RWPE2 (cell line): Measurements from ENCODE around the gene ALK.

ENCODE experiments used
- ATAC-seq: fragments of 200-7000 bp; cut with Tn5 transposase; 3 replicates; pipeline ENCODE4 v1.9.1; 2021; ENCODE audit warnings: low read depth
- DNase-seq: peaks from one replicate; pipeline ENCODE4 v3.0.0-alpha.2; 2020; ENCODE audit warnings: low spot score
- H3K27ac ChIP-seq: fragments of 450-650 bp; 2 replicates; pipeline ENCODE4 v1.5.1; 2017; ENCODE audit warnings: mild to moderate bottlenecking; ENCODE audit not compliant: poor library complexity, severe bottlenecking
- H3K27me3 ChIP-seq: fragments of 250-450 bp; sonication (Bioruptor Pico); 2 replicates; pipeline ENCODE4 v1.5.1; 2021; ENCODE audit warnings: mild to moderate bottlenecking, moderate library complexity; ENCODE audit not compliant: insufficient read depth, poor library complexity, severe bottlenecking
- H3K36me3 ChIP-seq: fragments of 250-450 bp; sonication (Bioruptor Pico); 2 replicates; pipeline ENCODE4 v1.5.1; 2020; ENCODE audit warnings: low read depth, mild to moderate bottlenecking, moderate library complexity
- H3K4me1 ChIP-seq: fragments of 250-450 bp; sonication (Bioruptor Pico); 2 replicates; pipeline ENCODE4 v1.5.1; 2021; ENCODE audit warnings: mild to moderate bottlenecking, moderate library complexity; ENCODE audit not compliant: insufficient read depth, poor library complexity, severe bottlenecking
- H3K4me3 ChIP-seq: fragments of 250-450 bp; sonication (Bioruptor Pico); 2 replicates; pipeline ENCODE4 v1.5.1; 2021; ENCODE audit warnings: mild to moderate bottlenecking, moderate library complexity; ENCODE audit not compliant: severe bottlenecking
- H3K9me3 ChIP-seq: fragments of 250-450 bp; sonication (Bioruptor Pico); 2 replicates; pipeline ENCODE4 v1.5.1; 2021; ENCODE audit warnings: mild to moderate bottlenecking, moderate library complexity; ENCODE audit not compliant: severe bottlenecking
- TF ChIP-seq, protein P1 (sequence below): fragments of 450-650 bp; IDR thresholded peaks from one replicate; pipeline ENCODE4 v1.5.1; 2017; ENCODE audit warnings: mild to moderate bottlenecking, moderate library complexity; ENCODE audit not compliant: poor library complexity, severe bottlenecking

Gene ALK

DNA sequence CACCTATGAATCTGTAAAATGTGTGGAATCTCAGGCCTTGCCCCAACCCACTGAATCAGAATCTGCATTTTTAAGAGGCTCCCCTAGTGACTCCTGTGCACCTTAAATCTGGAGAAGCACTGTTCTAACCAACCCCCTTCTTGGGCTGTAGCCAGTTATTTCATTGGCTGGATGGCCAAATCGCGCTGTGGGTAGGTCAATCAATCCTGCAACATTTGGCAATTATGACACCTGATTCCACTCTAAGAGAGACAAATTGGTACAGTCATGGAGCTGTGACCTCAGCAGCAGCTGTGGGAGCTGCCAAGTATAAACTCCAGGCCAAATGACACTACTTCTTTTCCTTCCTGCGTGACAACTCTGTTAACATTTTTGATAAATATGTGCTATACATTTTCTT is 597.4 kb downstream of the ALK start:
- Histone ChIP-seq H3K9me3 (no peaks in the 10 kb centered on the region), H3K27me3 (no peaks in the 10 kb centered on the region), H3K36me3 (no peaks in the 10 kb centered on the region), H3K4me3 (no peak overlapping the region), H3K4me1 (no peaks in the 10 kb centered on the region), H3K27ac (no peak overlapping the region)
- DNase-seq (no peak), ATAC-seq (no peak)
- TF ChIP-seq, protein P1, sequence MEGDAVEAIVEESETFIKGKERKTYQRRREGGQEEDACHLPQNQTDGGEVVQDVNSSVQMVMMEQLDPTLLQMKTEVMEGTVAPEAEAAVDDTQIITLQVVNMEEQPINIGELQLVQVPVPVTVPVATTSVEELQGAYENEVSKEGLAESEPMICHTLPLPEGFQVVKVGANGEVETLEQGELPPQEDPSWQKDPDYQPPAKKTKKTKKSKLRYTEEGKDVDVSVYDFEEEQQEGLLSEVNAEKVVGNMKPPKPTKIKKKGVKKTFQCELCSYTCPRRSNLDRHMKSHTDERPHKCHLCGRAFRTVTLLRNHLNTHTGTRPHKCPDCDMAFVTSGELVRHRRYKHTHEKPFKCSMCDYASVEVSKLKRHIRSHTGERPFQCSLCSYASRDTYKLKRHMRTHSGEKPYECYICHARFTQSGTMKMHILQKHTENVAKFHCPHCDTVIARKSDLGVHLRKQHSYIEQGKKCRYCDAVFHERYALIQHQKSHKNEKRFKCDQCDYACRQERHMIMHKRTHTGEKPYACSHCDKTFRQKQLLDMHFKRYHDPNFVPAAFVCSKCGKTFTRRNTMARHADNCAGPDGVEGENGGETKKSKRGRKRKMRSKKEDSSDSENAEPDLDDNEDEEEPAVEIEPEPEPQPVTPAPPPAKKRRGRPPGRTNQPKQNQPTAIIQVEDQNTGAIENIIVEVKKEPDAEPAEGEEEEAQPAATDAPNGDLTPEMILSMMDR = no peak

DNA sequence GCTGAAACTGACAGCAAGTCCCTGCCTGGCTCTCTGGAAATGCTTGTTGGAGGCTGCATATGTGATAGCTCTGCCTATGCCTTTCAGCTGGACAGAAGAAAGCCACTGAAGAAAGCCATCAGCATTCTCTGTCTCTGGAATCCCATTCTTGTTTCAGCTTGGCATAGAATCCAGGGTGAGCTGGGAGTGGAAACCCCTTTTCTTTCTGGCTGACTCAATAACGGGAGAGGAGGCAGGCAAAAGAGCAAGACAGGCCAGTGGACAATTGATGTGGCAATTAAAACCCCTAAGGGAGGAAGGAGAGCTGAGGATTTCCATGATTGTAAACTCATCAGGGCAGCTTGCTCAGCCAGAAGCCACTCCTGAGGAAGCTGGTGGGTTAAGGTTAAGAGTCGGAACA is 598.1 kb downstream of the ALK start:
- no peak overlapping the region for H3K4me3 ChIP-seq
- ATAC-seq (no peak), DNase-seq (no peak)
- TF ChIP-seq, protein P1 = no peak
- no peak overlapping the region for H3K27ac ChIP-seq
- H3K9me3 ChIP-seq = no peaks in the 10 kb centered on the region
- H3K27me3 ChIP-seq = no peaks in the 10 kb centered on the region
- H3K4me1 ChIP-seq = no peaks in the 10 kb centered on the region
- no peaks in the 10 kb centered on the region for H3K36me3 ChIP-seq

DNA sequence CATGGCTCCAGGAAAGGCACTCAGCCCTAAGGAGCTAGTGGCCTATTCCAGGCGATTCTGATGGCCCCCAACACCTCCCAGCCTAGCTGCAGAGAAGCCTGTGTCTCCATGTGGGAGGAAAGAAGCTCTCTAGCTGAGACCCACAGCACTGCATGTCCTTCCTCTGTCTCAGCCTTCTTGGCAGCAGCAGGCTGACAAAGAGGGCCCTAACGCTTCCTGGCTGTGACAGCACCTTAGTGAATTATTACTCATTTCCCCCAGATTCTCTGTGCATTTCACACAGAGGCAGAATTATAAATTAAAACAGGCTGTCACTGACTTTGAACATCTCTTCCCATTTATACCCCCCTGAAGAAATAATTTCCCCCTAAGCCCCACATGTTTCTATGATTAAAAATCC is 599.4 kb downstream of the ALK start:
- ATAC-seq (peak; percentile 52), DNase-seq (no peak)
- Histone ChIP-seq H3K4me1 (no peaks in the 10 kb centered on the region), H3K4me3 (no peak overlapping the region), H3K9me3 (no peaks in the 10 kb centered on the region), H3K27ac (no peak overlapping the region), H3K27me3 (no peaks in the 10 kb centered on the region), H3K36me3 (no peaks in the 10 kb centered on the region)
- TF ChIP-seq, protein P1 = no peak

DNA sequence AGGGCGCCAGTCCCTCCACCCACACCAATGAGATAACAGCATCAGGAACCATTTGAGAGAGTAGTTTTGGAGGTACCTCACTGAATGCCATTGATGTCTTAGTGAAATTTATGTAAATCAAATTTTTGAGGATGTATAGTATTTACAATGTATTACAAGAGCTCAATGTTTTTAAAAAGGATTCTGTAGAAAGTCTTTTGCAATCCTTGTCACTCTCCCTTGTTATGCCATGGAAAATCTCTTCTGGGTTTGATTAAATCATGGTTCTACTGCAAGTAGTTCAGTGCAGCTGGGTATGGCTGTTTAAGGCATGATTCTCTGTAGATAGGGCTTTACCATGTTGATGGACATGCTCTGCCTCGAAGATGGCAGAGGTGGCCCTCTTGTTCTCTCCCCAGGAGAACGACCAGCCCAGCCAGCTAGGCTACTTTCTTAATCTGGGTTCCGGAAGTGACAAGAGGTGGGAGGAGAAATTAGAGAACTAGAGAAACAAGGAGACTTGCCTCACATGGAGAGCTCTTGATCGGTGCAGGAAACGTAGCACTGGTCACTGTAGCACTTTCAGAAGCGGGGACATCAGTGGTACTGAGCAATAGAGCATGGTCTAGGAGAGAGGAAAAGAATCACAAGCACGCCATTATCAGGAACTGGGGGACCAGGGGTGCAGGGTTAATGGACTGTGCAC is 603.4 kb downstream of the ALK start:
- no peak for DNase-seq
- Histone ChIP-seq H3K27ac (no peak overlapping the region), H3K4me1 (peaks cover 7% of the 10 kb centered on the region), H3K9me3 (no peaks in the 10 kb centered on the region), H3K4me3 (no peak overlapping the region), H3K27me3 (no peaks in the 10 kb centered on the region), H3K36me3 (no peaks in the 10 kb centered on the region)
- TF ChIP-seq, protein P1 = no peak
- ATAC-seq = no peak

DNA sequence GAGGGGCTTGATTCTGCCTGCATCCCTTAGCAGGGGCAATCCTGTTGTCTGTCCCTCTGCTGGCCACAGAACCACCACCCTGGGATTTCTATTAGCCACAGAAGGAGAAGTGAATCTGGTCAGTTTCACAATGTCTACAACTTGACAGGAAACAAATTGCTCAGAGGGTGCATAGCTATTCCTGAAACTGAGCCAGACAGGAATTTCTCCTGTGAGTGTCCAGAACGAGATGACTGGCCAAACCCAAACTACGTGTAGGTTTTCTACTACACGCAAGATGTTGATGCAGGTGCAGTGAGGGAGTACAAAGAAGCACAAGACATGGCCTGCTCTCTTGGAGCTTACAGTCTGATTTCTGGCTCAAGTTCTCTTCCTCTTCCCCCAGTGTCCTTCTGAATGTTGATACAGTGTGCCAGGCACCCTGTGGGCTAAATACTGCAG is 604.3 kb downstream of the ALK start:
- H3K9me3 ChIP-seq = no peaks in the 10 kb centered on the region
- ATAC-seq = peak; percentile 18; the same call in 1 of the 3 replicates
- no peak overlapping the region for H3K27ac ChIP-seq
- H3K27me3 ChIP-seq = no peaks in the 10 kb centered on the region
- DNase-seq = no peak
- TF ChIP-seq, protein P1 = no peak
- H3K36me3 ChIP-seq = no peaks in the 10 kb centered on the region
- H3K4me3 ChIP-seq = no peak overlapping the region
- peaks cover 7% of the 10 kb centered on the region for H3K4me1 ChIP-seq
